Activated CD4-positive, alpha-beta T cell treated with anti-CD3 and anti-CD28 coated beads, Interleukin-2, amount 50 U/mL, for 4 hours (primary cell): ENCODE measurements around the gene KCTD1.

Experiments
- DNase-seq, 2 experiments: peaks; one replicate each; pipeline ENCODE4 v3.0.0-alpha.2; 2020

KCTD1 gene

GRCh38 chr18:26479681-26480079 is 68.7 kb downstream of the KCTD1 start:
- no peak for DNase-seq

- no peak for DNase-seq
Observed at GRCh38 chr18:26479065-26479680, 69.2 kb downstream of the KCTD1 start.

DNA sequence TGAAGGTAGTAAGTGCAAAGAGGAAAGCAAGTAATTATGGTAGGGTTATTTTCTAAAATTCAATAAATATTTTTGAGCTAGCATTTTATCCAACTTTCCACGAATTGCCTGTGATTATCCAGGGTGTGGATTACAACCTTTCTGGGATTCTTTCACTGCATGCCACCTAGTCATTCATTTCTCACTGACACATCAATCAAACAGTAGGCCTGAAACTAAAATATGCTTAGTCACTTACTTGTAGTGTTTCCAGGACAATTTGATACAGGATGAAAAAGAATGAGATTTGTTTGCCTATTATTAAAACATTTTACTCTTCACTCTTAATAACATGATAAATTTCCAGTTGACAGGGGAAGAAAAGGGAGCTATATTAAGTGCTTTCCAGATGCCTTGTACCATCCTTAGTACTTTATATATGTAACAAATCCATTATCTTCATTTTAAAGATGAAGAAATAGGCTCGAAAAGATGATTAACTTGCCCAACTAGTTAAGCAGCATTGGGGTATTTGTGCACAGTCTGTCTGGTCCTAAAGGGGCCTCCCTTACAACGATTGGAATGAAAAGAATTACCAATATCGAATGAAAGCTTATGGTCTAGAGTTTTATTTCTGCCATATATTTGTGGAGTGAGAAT is 70.4 kb downstream of the KCTD1 start:
- DNase-seq = no peak

DNA sequence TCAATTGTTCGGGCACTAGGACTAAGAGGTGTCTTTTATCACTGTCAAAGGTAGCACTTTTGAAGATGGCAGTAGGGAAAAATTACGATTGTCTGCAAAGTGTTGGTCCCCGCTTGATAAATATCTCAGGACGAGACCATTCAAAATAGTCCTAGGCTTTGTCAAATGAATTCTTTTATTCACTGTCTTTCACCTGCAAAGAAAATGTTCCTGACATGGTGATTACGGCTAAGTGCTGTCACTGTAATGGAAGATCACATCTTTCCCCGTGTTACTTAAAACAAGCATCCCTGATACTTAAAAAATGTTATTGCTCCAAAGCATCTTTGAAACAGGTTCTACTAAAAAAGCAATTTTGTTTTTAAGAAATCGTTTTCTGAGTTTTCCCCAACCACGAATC is 71.7 kb downstream of the KCTD1 start:
- DNase-seq = no peak

DNA sequence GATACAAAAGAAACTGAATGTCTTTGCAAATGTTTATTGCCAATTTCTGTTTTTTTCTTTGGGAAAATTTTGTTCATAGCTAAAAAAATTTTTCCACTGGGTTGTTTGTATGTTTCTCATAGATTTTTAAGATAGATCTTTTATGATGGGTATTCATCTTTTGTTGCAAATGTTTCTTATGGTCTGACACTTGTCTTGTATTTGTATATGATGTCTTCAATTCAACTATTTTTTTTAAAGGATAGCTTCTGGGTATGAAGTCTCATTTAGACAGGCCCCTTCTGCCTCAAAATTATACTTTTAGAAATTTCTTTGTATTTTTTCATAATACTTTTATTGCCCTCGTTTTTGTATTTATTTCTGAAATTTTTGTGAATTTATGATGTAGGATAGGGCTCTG is 73.8 kb downstream of the KCTD1 start:
- no peak for DNase-seq

GRCh38 chr18:26473672-26474071 is 74.7 kb downstream of the KCTD1 start:
- no peak for DNase-seq

DNA sequence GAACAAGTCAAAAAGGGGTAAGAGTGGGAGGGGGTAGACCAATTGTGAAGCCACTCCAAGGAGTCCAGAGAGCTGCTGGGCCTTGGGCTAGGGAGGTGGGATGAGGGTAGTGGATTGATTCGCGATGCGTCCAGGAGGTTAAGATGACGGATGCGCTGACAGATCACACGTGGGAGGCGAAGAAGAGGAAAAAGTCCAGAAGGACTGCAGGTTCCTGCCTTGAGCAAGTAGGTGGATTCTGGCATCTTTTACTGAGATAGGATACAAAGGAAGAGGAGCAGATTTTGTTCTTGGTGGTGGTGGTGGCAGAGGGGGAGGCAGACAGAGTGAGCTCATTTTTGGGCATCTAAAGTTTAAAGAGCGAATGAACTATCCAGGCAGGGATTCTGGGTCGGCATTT is 76.5 kb downstream of the KCTD1 start:
- DNase-seq = no peak

DNA sequence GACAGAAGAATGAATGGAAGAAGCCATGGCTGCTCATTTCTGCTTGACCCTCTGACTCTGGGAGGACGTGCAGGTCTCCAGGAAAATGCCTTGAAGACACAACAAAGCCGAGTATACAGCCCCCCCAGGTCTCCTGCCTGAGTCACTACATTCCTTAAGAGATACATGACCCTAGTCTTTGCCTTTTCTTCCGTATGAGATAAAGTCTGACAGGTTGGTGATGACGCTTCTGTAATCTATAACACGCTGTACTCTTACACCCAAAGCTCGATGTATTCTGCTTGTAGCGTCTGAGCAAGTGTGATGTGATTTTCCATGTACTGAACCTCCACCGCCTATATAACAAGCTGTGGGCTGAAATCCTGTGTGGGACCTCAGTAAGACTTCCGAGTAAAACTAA is 77.3 kb downstream of the KCTD1 start:
- DNase-seq = no peak

DNA sequence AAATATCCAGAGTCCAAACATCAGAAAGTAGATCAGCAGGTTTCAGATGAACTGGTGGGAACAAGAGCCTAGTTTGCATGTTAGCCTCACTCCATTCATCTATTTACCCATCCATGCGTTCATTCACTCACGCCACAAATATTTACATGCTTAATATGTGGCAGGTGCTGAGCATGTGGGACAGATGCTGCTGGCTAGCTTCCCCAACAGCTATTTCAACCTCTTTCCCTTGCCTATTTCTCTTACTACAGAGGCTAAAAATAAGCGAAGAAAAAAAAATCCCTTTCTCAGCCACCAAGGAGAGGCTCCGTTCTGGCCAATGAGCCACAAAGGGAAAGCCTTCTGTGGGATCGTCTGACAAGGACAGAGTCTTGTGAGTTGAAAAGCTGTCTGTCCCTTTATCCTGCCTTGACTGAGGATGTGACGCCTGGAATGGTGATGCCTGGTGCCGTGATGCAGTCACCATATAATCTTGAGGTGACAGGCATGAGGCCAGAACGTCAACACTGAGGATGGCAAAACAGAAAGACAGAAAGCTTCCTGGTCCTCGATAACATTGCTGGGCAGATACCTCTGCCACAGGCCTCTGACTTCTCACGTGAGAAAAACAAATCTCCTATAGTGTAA is 78.2 kb downstream of the KCTD1 start:
- no peak for DNase-seq

DNA sequence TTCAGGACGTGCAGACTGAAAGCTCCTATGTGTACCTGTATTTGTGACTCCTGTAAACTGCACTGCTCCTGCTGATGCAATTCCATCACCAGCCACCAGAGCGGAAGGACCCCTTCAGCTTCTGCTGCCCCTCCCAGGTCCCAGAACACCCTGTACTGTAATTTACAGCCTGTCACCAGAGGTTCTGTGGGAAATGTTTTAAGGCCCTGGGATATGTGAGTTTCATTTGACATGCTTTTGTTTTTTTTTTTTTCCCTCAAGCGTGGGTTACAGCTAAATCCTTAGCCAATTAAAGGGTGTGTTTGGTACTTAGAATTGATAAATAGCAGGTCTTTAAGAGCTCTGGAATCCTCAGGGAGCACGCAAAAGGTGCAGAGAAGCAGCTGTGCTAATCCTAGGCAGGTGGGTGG is 79.4 kb downstream of the KCTD1 start:
- no peak for DNase-seq

DNA sequence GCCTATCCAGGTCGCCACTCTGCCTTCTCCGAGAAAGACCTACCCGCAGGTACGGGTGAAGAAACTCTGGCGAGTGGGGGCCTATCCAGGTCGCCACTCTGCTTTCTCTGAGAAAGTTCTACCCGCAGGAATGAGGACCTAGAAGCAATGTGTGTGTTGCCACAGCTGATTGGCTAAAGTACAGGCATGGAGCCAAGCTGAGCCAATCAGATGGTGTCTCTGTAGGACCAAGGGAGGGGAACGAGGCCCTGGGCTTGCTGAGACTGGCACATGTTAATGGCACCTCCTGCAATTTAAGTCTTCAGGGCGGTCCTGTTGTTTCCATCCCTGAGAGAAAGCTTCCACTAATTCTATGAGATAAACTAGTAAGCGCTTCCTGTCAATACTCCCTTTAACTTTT is 82.3 kb downstream of the KCTD1 start:
- DNase-seq = no peak

DNA sequence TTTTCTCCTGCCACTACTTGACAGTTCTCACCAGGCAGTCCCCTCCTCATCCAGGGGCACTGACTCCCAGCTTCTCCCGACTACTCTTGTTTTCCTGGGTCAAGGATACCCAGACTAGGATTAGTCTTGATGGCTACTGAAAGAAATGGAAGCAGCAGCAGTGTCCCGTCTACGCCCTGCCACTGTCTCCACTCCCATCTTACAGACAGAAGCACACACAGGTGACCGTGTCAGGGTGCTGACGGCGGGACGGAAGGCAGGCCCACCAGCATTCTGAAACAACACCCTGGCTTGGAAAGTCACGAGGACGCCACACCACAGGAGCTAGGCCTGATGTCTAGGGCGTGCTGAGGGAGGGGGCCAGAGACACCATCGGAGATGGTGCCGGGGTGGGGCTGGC is 82.9 kb downstream of the KCTD1 start:
- no peak for DNase-seq

DNA sequence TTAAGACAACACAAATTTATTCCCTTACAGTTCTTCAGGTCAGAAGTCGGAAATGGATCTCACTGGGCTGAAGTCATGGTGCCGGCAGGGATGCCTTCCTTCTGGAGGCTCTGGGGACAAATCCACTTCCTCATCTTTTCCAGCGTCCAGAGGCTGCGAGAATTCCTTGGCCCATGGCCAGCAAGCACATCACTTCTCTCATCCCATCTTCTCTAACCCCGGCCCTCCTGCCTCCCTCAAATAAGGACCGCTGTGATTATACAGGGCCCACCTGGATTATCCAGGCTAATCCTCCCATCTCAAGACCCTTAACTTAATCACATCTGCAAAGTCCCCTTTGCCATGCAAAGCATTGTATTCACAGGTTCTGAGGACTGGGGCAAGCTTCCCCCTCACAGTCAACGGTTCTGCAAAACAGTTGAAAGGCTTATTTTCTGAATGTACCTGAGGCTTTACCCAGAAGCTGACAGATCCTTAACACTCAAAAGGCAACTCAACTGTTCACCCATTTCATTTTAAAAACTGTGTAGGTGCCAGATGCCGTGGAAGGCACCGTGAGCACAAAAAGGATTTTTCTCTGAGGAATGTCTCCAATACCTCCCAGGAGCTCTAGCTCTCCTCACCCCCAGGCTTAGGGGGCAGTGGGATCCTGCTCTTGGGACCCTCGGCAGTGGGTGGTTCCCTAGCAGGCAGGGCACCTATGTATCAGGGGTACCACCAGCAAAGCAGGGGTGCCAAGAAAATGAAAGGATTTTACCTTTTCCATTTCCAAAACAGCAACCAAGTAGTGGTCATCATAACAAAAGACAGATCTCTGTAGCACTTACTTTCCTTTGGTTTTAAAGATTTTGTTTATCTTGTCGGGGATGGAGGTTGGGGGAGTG is 84.0 kb downstream of the KCTD1 start:
- no peak for DNase-seq

- DNase-seq = no peak
Observed at GRCh38 chr18:26462355-26462754, 86.0 kb downstream of the KCTD1 start.

GRCh38 chr18:26461405-26461804 is 86.9 kb downstream of the KCTD1 start:
- DNase-seq = no peak

- DNase-seq = no peak
Observed at GRCh38 chr18:26460449-26461091, 87.8 kb downstream of the KCTD1 start.

- no peak for DNase-seq
Observed at GRCh38 chr18:26459884-26460283, 88.5 kb downstream of the KCTD1 start.

DNA sequence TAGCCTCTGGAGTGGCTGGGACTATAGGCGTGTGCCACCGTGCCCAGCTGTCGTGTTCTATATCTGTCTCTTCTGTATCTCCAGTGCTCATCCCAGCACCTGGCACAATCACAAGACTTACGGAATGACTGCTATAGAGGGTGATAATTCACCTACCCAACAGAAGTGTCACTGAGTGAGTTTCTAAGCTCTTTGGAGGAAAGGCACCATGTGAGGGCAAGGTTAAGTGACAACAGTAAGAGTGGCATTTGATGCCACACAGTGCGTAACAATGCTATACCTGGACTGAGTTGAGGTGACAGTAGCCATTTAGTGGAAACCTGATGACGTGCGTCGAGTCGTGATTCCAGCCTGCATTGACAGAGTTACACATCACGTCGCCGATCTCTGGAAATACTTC is 89.0 kb downstream of the KCTD1 start:
- DNase-seq = no peak

GRCh38 chr18:26458526-26459232 is 89.7 kb downstream of the KCTD1 start:
- DNase-seq = no peak

DNA sequence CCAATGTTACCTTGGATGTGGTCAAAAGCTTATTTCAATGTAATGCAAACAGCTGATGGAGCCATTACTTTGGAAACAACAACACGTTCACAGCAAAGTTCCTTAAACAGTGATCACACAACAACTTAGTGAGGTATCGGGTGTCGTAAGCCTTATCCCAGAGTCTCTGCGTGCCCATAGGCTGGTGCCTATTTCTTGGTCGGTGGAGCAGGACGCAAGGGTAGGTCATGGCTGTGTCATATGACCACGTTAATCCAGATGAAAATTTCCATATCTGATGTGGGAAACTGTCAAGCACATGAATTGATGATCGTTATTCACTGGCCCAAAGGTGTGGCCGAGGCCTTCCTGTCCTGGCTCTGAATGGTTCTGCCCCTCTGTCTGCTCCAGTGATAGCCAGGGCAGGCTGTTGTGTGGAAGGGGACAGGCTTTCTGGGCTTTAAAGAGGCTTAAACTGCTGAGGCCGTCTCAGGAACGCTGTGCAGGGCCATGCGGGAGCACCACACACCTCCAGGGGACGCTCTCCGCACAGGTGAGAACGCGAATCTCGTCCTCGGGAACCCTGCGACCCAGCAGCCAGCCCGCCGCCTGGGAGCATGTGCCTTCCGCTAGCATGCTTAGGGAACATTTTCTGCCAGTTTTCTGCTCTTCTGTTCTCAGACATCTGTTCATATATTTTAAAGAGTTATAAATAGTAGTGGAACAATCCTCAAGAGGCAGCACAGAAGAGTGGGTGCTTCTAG is 90.6 kb downstream of the KCTD1 start:
- no peak for DNase-seq

DNA sequence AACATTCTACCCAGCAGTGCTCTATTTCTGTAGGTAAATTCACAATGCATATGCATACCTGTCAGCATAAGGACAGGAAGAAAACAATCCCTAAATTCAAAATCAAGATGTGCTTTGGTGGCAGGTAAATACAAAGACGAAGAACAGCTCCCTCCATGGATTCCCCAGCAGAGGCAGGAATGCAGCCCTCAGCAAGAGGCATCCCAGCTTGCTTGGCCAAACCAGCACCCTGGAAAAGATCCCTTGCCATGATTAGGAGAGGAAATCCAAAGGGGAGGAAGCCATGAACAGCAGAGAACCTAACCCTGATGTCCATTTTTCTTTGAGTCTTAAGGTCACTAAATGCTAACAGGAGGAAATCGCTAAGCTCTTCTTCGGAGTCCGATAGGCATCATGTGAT is 91.2 kb downstream of the KCTD1 start:
- no peak for DNase-seq

GRCh38 chr18:26456070-26456491 is 92.3 kb downstream of the KCTD1 start:
- DNase-seq = no peak
